Stimulated activated CD4-positive, alpha-beta T cell treated with anti-CD3 and anti-CD28 coated beads, Interleukin-4, amount 100 ng/mL, for 24 hours (primary cell): ENCODE results near the gene CCDC117.

Experiments
- DNase-seq: peaks from one replicate; pipeline ENCODE4 v3.0.0-alpha.2; 2020

Gene CCDC117

DNA sequence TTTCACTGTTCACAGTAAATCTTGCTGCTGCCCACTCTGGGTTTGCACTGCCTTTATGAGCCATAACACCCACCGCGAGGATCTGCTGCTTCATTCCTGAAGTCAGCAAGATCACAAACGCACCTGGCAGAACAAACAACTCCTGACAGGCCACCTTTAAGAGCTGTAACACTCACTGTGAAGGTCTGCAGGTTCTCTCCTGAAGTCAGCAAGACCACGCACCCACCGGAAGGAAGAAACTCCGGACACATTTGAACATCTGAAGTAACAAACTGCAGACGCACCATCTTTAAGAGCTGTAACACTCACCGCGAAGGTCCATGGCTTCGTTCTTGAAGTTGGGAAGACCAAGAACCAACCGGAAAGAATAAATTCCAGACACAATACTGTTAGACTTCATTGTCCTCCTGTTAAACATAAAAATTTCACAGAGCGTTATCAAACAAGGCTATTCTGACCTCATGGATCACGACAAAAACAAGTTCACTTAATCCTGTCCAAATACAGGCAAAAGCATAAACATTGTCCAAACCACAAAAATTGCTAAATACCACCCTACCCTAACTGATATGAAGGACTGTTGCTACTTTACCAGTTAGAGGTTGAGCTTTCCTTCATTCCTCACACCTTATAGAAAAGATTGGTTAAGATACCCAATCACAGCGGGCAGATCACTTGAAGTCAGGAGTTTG is 3.0 kb upstream of the CCDC117 start:
- DNase-seq, result no peak

- no peak for DNase-seq
Measured at GRCh38 chr22:28771195-28771791, 1.2 kb upstream of the CCDC117 start.

DNA sequence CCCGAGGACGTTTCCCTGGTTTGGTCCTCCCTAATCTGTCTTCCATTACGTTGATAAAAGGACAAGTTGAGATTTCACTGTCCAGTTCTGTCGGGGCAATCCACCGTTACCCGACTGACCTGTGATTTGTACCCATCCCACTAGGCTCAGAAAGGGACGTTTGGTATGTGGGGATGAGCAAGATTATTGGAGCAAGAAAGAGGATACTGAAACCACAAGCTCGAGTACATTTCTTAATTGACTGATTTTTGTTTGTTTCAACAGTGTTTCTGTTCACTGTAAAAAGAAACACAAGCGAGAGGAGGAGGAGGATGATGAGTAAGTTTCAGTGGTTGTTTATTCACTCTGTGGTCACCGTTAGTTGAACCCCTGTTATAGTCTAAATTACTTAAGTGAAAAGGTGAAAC is 969 bp downstream of the CCDC117 start:
- DNase-seq, result no peak

- DNase-seq, result no peak
Measured at GRCh38 chr22:28774378-28774777, 1.9 kb downstream of the CCDC117 start.

DNA sequence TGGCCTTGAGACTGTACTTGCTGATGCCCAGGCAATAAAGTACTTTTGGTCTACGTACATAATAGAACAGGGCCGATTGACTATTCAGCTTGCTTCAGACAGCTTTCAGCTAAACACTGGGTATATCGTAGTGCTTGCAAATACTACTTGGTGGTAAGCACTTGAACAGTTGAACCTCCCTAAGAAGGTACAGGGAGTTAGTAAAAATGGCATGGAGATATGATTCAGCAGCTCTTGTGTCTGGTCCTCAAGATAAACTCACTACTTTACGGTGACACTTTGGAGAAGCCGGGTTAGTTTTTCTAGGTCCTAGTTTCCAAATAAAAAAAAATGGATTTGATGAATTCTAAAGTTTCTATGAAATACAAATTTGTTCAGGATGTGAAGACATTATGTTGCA is 7.3 kb downstream of the CCDC117 start:
- no peak for DNase-seq

- no peak for DNase-seq
Measured at GRCh38 chr22:28780296-28780695, 7.8 kb downstream of the CCDC117 start.

- DNase-seq, result no peak
Measured at GRCh38 chr22:28783786-28784671, 11.5 kb downstream of the CCDC117 start.

DNA sequence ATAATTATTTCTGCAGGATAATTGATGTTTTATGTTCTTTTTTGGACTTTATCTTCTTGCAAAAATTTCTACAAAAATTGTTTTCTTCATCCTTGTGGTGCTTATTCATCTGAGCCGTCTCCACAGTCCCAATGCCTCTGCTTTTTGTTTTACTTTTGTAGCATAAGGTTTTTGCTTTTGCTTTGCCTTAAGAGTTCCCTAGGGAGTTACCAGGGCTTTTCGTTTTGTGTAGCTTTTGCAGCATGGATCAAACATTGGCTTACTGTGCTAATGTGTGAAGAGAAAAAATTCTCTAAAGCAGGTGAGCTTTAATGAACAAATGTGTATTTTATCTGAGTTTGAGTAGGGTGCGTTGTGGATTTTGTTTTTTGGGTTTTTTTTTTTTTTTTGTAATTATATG is 16.1 kb downstream of the CCDC117 start:
- DNase-seq, result no peak

DNA sequence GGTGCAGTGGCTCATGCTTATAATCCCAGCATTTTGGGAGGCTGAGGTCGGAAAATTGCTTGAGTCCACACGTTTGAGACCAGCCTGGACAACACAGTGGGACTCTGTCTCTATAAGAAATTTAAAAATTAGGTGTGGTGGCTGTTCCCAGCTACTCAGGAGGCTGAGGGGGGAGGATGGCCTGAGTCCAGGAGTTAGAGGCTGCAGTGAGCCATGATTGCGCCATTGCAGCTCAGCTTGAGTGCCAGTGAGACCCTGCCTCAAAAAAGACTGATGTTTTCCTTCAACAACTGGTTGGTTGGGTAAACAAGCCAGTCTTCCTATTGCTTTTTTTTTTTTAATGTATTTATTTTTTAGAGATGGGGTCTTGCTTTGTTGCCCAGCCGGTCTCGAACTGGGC is 18.6 kb downstream of the CCDC117 start:
- no peak for DNase-seq

DNA sequence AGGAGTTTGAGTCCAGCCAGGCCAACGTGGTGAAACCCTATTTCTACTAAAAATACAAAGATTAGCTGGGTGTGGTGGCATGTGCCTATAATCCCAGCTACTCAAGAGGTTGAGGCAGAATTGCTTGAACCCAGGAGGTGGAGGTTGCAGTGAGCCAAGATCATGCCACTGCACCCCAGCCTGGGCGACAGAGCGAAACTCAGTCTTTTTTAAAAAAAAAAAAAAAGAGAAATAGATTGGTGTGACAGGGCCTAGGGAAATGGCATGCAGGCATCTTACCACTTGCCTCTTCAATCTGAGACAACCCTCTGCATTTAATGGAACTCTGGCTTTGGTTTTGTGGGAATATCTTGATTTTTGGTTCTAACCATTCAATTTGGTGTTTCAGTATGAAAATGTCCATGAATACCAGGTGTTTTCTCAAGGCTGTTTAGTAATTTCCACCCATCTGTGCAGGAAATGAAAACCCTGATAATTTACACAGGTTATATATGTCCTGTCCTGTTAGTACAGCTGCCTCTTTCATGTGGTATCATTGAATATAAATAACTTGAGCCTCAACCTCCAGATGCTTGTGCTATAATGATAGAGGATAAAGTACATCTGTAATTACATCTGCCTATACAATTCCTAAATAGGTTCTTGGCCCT is 19.5 kb downstream of the CCDC117 start:
- DNase-seq, result no peak

- no peak for DNase-seq
Measured at GRCh38 chr22:28792491-28793383, 20.2 kb downstream of the CCDC117 start.

GRCh38 chr22:28793976-28794584 is 21.6 kb downstream of the CCDC117 start:
- no peak for DNase-seq

DNA sequence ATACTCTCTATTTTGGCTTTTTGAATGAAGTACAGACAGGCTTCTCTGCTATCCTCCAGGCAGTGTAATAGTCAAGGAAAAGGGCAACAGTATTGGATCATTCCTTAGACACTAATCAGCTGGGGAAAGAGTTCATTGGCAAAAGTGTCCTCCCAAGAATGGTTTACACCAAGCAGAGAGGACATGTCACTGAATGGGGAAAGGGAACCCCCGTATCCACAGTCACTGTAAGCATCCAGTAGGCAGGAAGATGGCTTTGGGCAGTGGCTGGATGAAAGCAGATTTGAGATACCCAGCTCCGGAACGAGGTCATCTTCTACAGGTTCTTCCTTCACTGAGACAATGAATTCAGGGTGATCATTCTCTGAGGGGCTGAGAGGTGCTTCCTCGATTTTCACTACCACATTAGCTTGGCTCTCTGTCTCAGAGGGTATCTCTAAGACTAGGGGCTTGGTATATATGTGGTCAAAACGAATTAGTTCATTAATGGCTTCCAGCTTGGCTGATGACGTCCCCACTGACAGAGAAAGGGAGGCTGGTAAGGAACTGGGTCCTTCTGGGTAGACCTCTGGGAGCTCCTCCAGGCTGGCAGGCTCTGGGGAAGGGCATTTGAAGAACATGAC is 22.7 kb downstream of the CCDC117 start:
- DNase-seq, result no peak

GRCh38 chr22:28795932-28796856 is 23.7 kb downstream of the CCDC117 start:
- DNase-seq, result no peak

DNA sequence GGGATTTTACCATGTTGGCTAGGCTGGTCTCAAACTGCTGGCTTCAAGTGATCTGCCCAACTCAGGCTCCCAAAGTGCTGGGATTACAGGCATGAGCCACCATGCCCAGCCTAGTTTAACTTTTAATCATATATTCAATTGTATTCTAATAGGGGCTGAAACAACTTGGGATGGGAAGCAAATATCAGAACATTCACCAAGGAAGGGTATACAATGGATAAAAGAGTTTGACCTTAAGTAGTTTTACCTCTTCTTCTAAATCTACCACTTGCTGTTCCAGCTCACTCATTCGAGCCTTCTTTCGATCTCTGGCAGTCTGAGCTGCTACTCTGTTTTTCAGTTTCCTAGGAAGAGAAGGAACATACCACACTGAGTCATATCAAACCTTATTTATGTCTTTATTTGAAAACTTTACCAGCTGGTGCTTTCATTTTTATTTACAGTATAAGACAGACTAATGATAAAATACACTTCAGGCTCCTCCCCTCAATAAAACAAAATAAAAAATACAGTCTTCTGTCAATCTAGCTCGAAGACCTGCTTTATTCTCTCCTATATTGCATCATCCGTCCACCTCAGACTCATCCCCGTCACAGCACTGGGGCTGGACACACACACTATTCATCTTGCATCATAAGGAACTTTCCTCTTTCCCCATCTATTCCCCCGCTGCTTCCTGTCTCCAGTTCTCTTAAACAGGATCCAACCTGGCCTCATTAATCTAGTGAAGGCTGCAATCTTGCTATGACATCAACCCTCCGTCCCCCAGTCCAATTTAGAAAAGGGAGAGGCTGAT is 26.5 kb downstream of the CCDC117 start:
- peak; percentile 51 for DNase-seq

DNA sequence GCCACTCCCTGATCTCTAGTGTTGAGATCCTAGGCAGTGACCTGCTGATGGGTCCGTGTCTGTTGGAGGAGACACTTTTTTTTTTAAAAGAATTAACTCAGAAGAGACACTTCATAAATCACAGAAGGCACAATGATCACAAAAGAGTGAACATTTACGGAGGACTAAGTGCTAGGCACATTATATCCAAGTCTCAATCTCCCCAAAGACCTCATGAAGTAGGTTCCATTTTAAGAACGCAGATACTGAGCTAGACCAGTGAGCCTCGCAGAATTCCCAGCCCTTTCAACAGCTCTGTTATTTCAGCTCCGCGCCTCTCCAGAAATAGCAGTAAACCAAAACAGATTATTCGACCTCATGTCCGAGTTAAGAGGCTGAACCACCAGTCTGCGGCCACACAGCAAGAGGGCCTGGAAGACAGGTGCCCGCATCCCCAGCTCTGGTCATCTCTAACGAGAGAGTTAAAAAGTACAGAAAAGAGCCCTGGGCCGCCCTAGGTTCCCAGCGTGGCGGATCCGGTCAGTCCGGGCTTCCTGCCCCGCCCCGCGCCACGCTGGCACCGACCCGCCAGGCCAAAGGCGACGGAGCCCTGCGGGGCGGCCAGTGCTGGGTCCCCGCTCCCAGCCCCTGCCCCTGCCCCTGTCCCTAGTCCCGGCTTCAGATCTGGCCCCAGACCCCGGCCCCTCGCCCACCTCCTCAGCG is 27.3 kb downstream of the CCDC117 start:
- peak; percentile 24 for DNase-seq

GRCh38 chr22:28800308-28801041 is 28.0 kb downstream of the CCDC117 start, which contains the start of gene XBP1:
TSS of gene XBP1 (minus strand) at chr22:28800569.
- peak; percentile 89 for DNase-seq
